Measurements from ENCODE around the gene RAB19. TPM values are rescaled to one million over a fixed set of nuclear protein-coding genes. Genes with fewer than 3 reads are reported as not detected.

RAB19 gene
- total and polyA plus RNA-seq, 2 of the 13 experiments (the other 11 are each of a cell fraction or from before 2014, with no cell fraction given), result 0.31 TPM; not detected in 1

- BruUV-seq (replicated peaks), result no TSS peak
- no peaks in the 10 kb centered on the region; a peak in 1 of 5 replicates for H3K27me3 ChIP-seq (ENCODE audit: control insufficient read depth in 1 of 2, insufficient read depth in 2 of 2, low read length in 2 of 2)
- peaks cover 29% of the 10 kb centered on the region for H3K79me2 ChIP-seq (ENCODE audit: insufficient read depth, low read length)
- intact Hi-C loops (cut with micrococcal nuclease; ENCODE audit: unreplicated experiment) (no loop called here), in situ Hi-C loops (cut with HindIII; ENCODE audit: extremely low pct_ligation_motif_present, low pct_unique_long_range_greater_than_20kb) (no loop called here)
- no peak overlapping the region for H2AFZ ChIP-seq (ENCODE audit: low read length)
- H3K4me1 ChIP-seq (ENCODE audit: insufficient read depth, low read length), result peaks cover 14% of the 10 kb centered on the region
- no peak for DNase-seq (ENCODE audit: low spot score)
- no peak for TF ChIP-seq ZNF383 (CRISPR knock-in tag; IDR thresholded peaks at IDR 0.05; ENCODE audit: borderline replicate concordance)
- TF ChIP-seq ZBTB1 (CRISPR knock-in tag; IDR thresholded peaks at IDR 0.05; ENCODE audit: borderline replicate concordance), result no peak
- TF ChIP-seq ZNF18 (CRISPR knock-in tag; IDR thresholded peaks at IDR 0.05; ENCODE audit: insufficient replicate concordance), result no peak
- no peak for TF ChIP-seq ZNF44 (CRISPR knock-in tag; IDR thresholded peaks at IDR 0.05)
- FAIRE-seq, result no peak
- H3K9me3 ChIP-seq (ENCODE audit: low read length), result no peaks in the 10 kb centered on the region
- 98% methylated on average over 12 of the region's 12 CpGs for WGBS (ENCODE audit: low lambda C conversion rate)
- no peak overlapping the region for H3K4me2 ChIP-seq (ENCODE audit: low read depth, low read length)
- POLR2A ChIA-PET, result no interaction called here
- no peaks in the 10 kb centered on the region for H4K20me1 ChIP-seq (ENCODE audit: insufficient read depth, low read length)
- no peaks in the 10 kb centered on the region for H3K36me3 ChIP-seq (replicated peaks in 1 of 2; ENCODE audit: control insufficient read depth in 1 of 2, insufficient read depth in 2 of 2, low read length in 2 of 2)
- no peak overlapping the region for H3K4me3 ChIP-seq (replicated peaks in 1 of 3; ENCODE audit: insufficient read depth in 1 of 3, low read depth in 2 of 3, low read length in 3 of 3)
- CTCF ChIA-PET (ENCODE audit: low intra/inter-chr PET ratio, low total read pairs), result no interaction called here
- ATAC-seq, result no peak
- no peak overlapping the region for H3K27ac ChIP-seq (ENCODE audit: extremely low read length, insufficient read depth, low read length)
- H3K9ac ChIP-seq (ENCODE audit: insufficient read depth, low read depth, low read length), result no peak overlapping the region
Observed at GRCh38 chr7:140393756-140394306, 10.0 kb upstream of the RAB19 start.

Measured in HepG2 (cell line).